Cardiac fibroblast (primary cell): ENCODE measurements around the gene NRXN3.
A peak's percentile ranks its signal among the peaks of the same experiment; 100 is the strongest.

ENCODE experiments used
- DNase-seq, 2 donors: peaks; one replicate each; pipeline versions ENCODE4 v3.0.0 to v3.0.0-alpha.2; 2010; ENCODE audit warnings: low read depth in 2 of 2
- H3K4me3 ChIP-seq, 2 donors: replicated peaks in 1 of 2; 1 replicate in 1 of 2; 2 replicates in 1 of 2; pipeline ENCODE4 v1.5.1; 2011; ENCODE audit warnings: low read depth in 2 of 2, low read length in 2 of 2, mild to moderate bottlenecking in 2 of 2, moderate library complexity in 1 of 2
- CTCF ChIP-seq: IDR thresholded peaks from one replicate; pipeline ENCODE4 v1.5.1; 2011; ENCODE audit warnings: low read depth, mild to moderate bottlenecking, low read length, inconsistent platforms

Gene NRXN3

GRCh38 chr14:78823035-78823434 lies 652.9 kb downstream of the NRXN3 start:
- H3K4me3 ChIP-seq: no peak overlapping the region
- TF ChIP-seq CTCF: no peak
- no peak for DNase-seq

- H3K4me3 ChIP-seq: no peak overlapping the region
- DNase-seq: no peak
- no peak for TF ChIP-seq CTCF
Measured at GRCh38 chr14:78823516-78823915, 653.3 kb downstream of the NRXN3 start.

GRCh38 chr14:78829274-78829673 lies 659.1 kb downstream of the NRXN3 start:
- no peak overlapping the region for H3K4me3 ChIP-seq
- DNase-seq: no peak
- TF ChIP-seq CTCF: no peak

GRCh38 chr14:78834766-78835451 lies 664.7 kb downstream of the NRXN3 start:
- no peak for DNase-seq
- no peak overlapping the region for H3K4me3 ChIP-seq
- TF ChIP-seq CTCF: no peak

- no peak for DNase-seq
- H3K4me3 ChIP-seq: no peak overlapping the region
- TF ChIP-seq CTCF: no peak
Measured at GRCh38 chr14:78835909-78836308, 665.7 kb downstream of the NRXN3 start.

GRCh38 chr14:78836777-78837176 lies 666.6 kb downstream of the NRXN3 start:
- DNase-seq: peak; percentile 56 to 62
- TF ChIP-seq CTCF: peak; percentile 49
- no peak overlapping the region for H3K4me3 ChIP-seq

- no peak for DNase-seq
- no peak overlapping the region for H3K4me3 ChIP-seq
- no peak for TF ChIP-seq CTCF
Measured at GRCh38 chr14:78838959-78839358, 668.8 kb downstream of the NRXN3 start.
